ENCODE results near the gene PPY.
"Not testable (repeated sequence)": the region's sequence is repeated elsewhere in the genome, so short reads cannot be mapped to it uniquely, and the experiment has no call there.

PPY gene

GRCh38 chr17:43975898-43976297, 33.6 kb upstream of the PPY start:
- H3K36me3 ChIP-seq (ENCODE audit: insufficient read depth, low read length): no peaks in the 10 kb centered on the region
- no peaks in the 10 kb centered on the region for H3K9me3 ChIP-seq (ENCODE audit: low read length)
- peaks cover 11% of the 10 kb centered on the region for H3K27me3 ChIP-seq (ENCODE audit: insufficient read depth, low read length)
- peaks cover 4% of the 10 kb centered on the region for H3K4me1 ChIP-seq (ENCODE audit: insufficient read depth, low read length)
- no peak overlapping the region for H3K4me3 ChIP-seq (ENCODE audit: low read length)
- no peak overlapping the region for H2AFZ ChIP-seq (ENCODE audit: low read depth, low read length)

DNA sequence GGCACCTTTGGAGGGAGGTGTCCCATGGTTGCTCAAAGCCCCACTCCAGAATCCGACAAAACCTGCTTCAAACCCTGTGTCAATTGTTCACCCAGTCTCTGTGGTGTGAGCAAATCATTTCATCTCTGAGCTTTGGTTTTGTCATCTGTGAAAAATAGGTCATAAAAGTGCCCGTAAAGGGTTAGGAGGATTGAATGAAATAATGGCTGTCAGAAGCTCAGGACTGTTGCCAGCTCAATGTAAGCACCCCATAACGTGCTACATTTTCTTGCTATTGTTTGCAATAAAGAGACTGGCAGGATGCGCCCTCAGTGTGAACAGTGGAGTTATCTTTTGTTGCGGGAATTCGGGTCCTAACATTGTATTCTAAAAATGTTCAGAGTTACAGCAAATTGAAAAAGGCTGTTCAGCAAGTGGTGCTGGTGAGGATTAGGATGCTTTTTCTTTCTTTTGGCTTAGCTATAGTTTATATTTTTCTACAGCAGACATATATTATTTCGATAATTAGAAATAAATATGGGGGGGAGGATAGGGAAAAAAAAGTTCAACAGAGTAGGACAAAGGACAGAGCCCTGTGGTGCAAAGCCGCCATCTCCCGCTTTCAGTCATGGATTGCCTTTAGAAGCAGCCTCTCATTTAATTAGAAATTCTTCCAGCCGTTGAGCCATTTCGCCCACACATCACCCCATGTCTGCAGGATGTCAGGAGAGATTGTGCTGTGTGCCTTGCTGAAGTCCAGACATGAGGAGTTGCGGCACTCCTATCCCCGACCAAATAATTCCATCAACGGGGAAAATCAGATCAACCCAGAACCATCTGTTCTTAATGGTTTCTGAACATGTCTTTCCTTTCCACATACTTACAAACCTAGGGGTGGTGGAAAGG, 32.3 kb upstream of the PPY start:
- Histone ChIP-seq H3K36me3 (ENCODE audit: insufficient read depth, low read length) (no peaks in the 10 kb centered on the region), H3K4me3 (ENCODE audit: low read length) (no peak overlapping the region), H3K9me3 (ENCODE audit: low read length) (no peaks in the 10 kb centered on the region), H2AFZ (ENCODE audit: low read depth, low read length) (no peak overlapping the region), H3K27me3 (ENCODE audit: insufficient read depth, low read length) (peaks cover 11% of the 10 kb centered on the region), H3K4me1 (ENCODE audit: insufficient read depth, low read length) (peaks cover 4% of the 10 kb centered on the region)

- not testable (repeated sequence) for H3K36me3 ChIP-seq (ENCODE audit: insufficient read depth, low read length); H3K27me3 ChIP-seq (ENCODE audit: insufficient read depth, low read length); H3K9me3 ChIP-seq (ENCODE audit: low read length); H3K4me1 ChIP-seq (ENCODE audit: insufficient read depth, low read length); H2AFZ ChIP-seq (ENCODE audit: low read depth, low read length); H3K4me3 ChIP-seq (ENCODE audit: low read length)
Observed at GRCh38 chr17:43972444-43973212, 30.4 kb upstream of the PPY start.

GRCh38 chr17:43971436-43971835, 29.2 kb upstream of the PPY start:
- H3K4me3 ChIP-seq (ENCODE audit: low read length); H3K36me3 ChIP-seq (ENCODE audit: insufficient read depth, low read length); H3K9me3 ChIP-seq (ENCODE audit: low read length); H3K27me3 ChIP-seq (ENCODE audit: insufficient read depth, low read length); H3K4me1 ChIP-seq (ENCODE audit: insufficient read depth, low read length); H2AFZ ChIP-seq (ENCODE audit: low read depth, low read length): not testable (repeated sequence)

DNA sequence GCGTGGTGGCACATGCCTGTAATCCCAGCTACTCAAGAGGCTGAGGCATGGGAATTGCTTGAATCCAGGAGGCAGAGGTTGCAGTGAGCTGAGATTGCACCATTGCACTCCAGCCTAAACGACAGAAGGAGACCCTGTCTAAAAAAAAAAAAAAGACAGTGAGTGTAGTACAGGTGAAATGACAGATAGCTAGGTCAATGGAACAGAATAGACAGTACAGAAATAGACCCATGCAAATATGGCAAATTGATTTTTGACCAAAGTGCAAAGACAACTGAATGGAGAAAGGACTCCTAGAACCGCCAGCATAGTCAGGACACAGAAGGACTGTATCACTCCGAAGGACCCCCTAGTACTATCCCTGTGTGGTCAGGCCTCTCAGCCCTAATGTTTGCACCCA, 28.1 kb upstream of the PPY start:
- Histone ChIP-seq H3K36me3 (ENCODE audit: insufficient read depth, low read length) (no peaks in the 10 kb centered on the region), H3K4me3 (ENCODE audit: low read length) (no peak overlapping the region), H3K9me3 (ENCODE audit: low read length) (no peaks in the 10 kb centered on the region), H2AFZ (ENCODE audit: low read depth, low read length) (no peak overlapping the region), H3K27me3 (ENCODE audit: insufficient read depth, low read length) (peaks cover 8% of the 10 kb centered on the region), H3K4me1 (ENCODE audit: insufficient read depth, low read length) (peaks cover 4% of the 10 kb centered on the region)

DNA sequence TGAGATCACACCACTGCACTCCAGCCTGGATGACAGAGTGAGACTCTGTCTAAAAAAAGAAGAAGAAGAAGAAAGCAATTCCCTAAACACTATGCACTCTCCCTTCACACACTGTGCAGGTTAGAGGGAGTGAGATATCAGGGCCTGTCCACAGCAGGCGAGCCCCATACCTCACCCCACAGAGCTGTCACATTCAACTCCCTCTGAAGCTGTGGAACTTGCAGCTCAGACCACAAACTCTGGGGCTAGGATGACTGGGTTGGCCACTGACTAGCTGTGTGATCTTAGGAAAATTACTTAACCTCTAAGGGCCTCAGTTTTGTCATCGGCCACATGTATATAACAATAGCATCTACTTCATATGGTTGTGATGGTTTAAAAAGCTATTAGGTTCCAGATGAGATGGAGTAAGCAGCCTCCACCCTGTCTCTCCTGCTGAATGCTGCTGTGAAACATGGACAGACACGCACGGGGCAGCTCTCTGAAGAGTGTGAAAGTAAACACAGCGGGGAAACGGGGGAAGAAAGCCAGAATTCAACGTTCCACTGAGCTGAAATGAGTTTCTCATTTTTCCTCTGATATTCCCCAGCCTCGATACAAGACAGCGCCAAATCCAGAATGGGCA, 25.1 kb upstream of the PPY start:
- peaks cover 16% of the 10 kb centered on the region for H3K27me3 ChIP-seq (ENCODE audit: insufficient read depth, low read length)
- no peak overlapping the region for H3K4me3 ChIP-seq (ENCODE audit: low read length)
- H3K4me1 ChIP-seq (ENCODE audit: insufficient read depth, low read length): no peaks in the 10 kb centered on the region
- no peaks in the 10 kb centered on the region for H3K9me3 ChIP-seq (ENCODE audit: low read length)
- no peaks in the 10 kb centered on the region for H3K36me3 ChIP-seq (ENCODE audit: insufficient read depth, low read length)
- H2AFZ ChIP-seq (ENCODE audit: low read depth, low read length): no peak overlapping the region

GRCh38 chr17:43966276-43966675, 24.0 kb upstream of the PPY start:
- no peaks in the 10 kb centered on the region for H3K36me3 ChIP-seq (ENCODE audit: insufficient read depth, low read length)
- no peak overlapping the region for H3K4me3 ChIP-seq (ENCODE audit: low read length)
- H2AFZ ChIP-seq (ENCODE audit: low read depth, low read length): no peak overlapping the region
- H3K27me3 ChIP-seq (ENCODE audit: insufficient read depth, low read length): peaks cover 24% of the 10 kb centered on the region
- H3K9me3 ChIP-seq (ENCODE audit: low read length): no peaks in the 10 kb centered on the region
- no peaks in the 10 kb centered on the region for H3K4me1 ChIP-seq (ENCODE audit: insufficient read depth, low read length)

DNA sequence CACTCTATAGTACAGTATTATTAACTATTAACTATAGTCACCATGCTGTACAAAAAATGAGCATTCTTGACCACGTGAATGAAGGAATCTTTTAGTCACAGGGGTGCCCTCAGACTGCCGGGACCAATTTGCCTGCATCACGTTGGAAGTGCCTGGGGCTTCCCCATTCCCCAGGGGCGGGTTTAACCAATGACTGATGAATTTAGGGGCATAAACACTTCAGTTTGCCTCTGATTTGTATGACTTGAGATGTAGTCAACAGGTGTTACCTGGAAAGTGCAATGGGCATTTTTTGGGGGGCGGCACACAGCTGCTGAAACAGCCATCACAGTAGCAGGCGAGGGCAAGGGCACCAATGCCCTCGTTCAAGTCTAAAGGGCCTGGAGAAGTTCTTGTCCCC, 20.2 kb upstream of the PPY start:
- Histone ChIP-seq H3K36me3 (ENCODE audit: insufficient read depth, low read length) (no peaks in the 10 kb centered on the region), H3K27me3 (ENCODE audit: insufficient read depth, low read length) (peaks cover 25% of the 10 kb centered on the region), H2AFZ (ENCODE audit: low read depth, low read length) (no peak overlapping the region), H3K9me3 (ENCODE audit: low read length) (no peaks in the 10 kb centered on the region), H3K4me1 (ENCODE audit: insufficient read depth, low read length) (no peaks in the 10 kb centered on the region), H3K4me3 (ENCODE audit: low read length) (no peak overlapping the region)

- H2AFZ ChIP-seq (ENCODE audit: low read depth, low read length): no peak overlapping the region
- H3K27me3 ChIP-seq (ENCODE audit: insufficient read depth, low read length): peaks cover 23% of the 10 kb centered on the region
- no peaks in the 10 kb centered on the region for H3K9me3 ChIP-seq (ENCODE audit: low read length)
- no peaks in the 10 kb centered on the region for H3K4me1 ChIP-seq (ENCODE audit: insufficient read depth, low read length)
- H3K4me3 ChIP-seq (ENCODE audit: low read length): no peak overlapping the region
- H3K36me3 ChIP-seq (ENCODE audit: insufficient read depth, low read length): no peaks in the 10 kb centered on the region
Observed at GRCh38 chr17:43961954-43962353, 19.7 kb upstream of the PPY start.

DNA sequence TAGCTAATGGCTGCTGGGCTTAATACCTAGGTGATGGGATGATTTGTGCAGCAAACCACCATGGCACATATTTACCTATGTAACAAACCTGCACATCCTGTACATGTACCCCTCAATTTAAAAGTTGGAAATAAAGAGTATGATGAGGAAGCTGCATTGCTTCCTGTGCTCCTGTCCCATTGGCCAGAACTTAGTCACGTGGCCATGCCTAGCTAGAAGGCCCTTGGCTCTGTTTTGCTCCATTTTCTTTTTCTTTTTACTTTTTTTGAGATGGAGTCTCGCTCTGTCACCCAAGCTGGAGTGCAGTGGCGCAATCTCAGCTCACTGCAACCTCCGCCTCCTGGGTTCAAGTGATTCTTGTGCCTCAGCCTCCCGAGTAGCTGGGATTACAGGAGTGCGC, 19.0 kb upstream of the PPY start:
- not testable (repeated sequence) for H3K36me3 ChIP-seq (ENCODE audit: insufficient read depth, low read length); H3K4me3 ChIP-seq (ENCODE audit: low read length); H2AFZ ChIP-seq (ENCODE audit: low read depth, low read length); H3K4me1 ChIP-seq (ENCODE audit: insufficient read depth, low read length); H3K9me3 ChIP-seq (ENCODE audit: low read length)
- H3K27me3 ChIP-seq (ENCODE audit: insufficient read depth, low read length): peaks cover 23% of the 10 kb centered on the region

DNA sequence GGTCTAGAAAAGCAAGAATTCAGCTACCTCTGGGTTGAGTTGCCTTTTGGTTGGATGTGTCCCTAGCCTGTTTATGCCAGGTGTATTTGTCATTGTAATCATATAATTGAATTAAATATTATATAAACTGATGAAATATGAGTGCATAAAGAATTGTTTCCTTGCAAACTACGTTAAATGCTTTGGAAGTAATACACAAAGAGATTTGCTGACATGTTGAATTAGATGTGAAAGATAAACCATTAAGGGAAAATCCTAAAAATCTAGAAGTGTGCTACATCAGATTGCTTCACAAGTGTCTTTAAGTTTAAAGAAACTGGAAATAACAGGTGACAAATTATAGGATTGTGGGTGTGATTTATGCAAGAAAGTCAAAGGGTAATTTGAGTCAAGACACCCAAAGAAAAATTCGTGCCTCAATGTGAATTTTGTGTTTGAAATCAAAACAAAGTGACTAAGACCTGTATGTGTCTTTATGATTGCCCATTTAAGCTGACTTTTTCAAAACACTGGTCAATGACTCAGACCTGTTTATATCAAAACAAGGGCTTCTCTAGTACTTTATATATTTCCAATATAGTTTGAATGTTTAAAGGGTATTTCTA, 16.6 kb upstream of the PPY start:
- Histone ChIP-seq H3K9me3 (ENCODE audit: low read length) (no peaks in the 10 kb centered on the region), H3K4me3 (ENCODE audit: low read length) (no peak overlapping the region), H2AFZ (ENCODE audit: low read depth, low read length) (no peak overlapping the region), H3K4me1 (ENCODE audit: insufficient read depth, low read length) (no peaks in the 10 kb centered on the region), H3K36me3 (ENCODE audit: insufficient read depth, low read length) (no peaks in the 10 kb centered on the region), H3K27me3 (ENCODE audit: insufficient read depth, low read length) (peaks cover 42% of the 10 kb centered on the region)

DNA sequence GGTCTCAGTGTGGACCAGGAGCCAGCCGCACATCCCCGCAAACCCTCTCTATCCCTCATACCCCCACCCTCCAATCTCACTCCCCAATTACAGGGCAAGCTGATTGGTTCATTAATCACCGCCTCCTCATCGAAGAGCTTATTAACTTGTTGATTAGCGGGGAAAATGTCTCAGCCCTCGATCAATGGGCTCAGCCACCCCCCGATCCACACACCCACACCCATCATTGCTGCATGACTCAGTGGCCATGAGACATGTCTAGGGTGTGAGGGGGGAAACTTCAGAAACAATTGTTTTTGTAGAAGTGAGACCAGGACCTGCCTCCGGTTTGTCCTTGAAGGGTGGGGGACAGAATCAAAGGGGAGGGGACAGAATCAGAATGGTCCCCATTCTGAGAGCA, 13.9 kb upstream of the PPY start:
- Histone ChIP-seq H3K9me3 (ENCODE audit: low read length) (no peaks in the 10 kb centered on the region), H3K4me3 (ENCODE audit: low read length) (no peak overlapping the region), H3K36me3 (ENCODE audit: insufficient read depth, low read length) (no peaks in the 10 kb centered on the region), H3K27me3 (ENCODE audit: insufficient read depth, low read length) (peaks cover 54% of the 10 kb centered on the region), H2AFZ (ENCODE audit: low read depth, low read length) (no peak overlapping the region), H3K4me1 (ENCODE audit: insufficient read depth, low read length) (peaks cover 6% of the 10 kb centered on the region)

- Histone ChIP-seq H3K36me3 (ENCODE audit: insufficient read depth, low read length) (no peaks in the 10 kb centered on the region), H2AFZ (ENCODE audit: low read depth, low read length) (peak within 1 kb of the TSS; percentile 9), H3K4me1 (ENCODE audit: insufficient read depth, low read length) (peaks cover 6% of the 10 kb centered on the region), H3K4me3 (ENCODE audit: low read length) (no peak within 1 kb of the TSS), H3K9me3 (ENCODE audit: low read length) (no peaks in the 10 kb centered on the region), H3K27me3 (ENCODE audit: insufficient read depth, low read length) (peaks cover 60% of the 10 kb centered on the region)
Observed at GRCh38 chr17:43953746-43954145, 11.5 kb upstream of the PPY start, which contains the start of gene PYY. Gene PYY, minus strand, starts transcription at chr17:43953940. Its CDS starts 457 bp downstream, at chr17:43953483.

Measured in neuron (in vitro differentiated cells).